HEK293 (cell line): ENCODE measurements around the gene TGIF1.
A peak's percentile ranks its signal among the peaks of the same experiment; 100 is the strongest.

ENCODE experiments used
- GLIS1 ChIP-seq: fragments of 450-650 bp; formaldehyde crosslinking; IDR thresholded peaks from 2 replicates; pipeline ENCODE4 v1.5.1; 2016; ENCODE audit warnings: missing biosample characterization, missing genetic modification characterization
- INSM2 ChIP-seq: fragments of 450-650 bp; formaldehyde crosslinking; IDR thresholded peaks from 2 replicates; pipeline ENCODE4 v1.5.1; 2016; ENCODE audit warnings: missing biosample characterization, missing genetic modification characterization
- KLF1 ChIP-seq: fragments of 450-650 bp; formaldehyde crosslinking; IDR thresholded peaks from 2 replicates; pipeline ENCODE4 v1.5.1; 2016; ENCODE audit warnings: missing biosample characterization, missing genetic modification characterization
- MEIS1 ChIP-seq: sonication (generic); formaldehyde crosslinking; IDR thresholded peaks from 2 replicates; pipeline ENCODE4 v1.8.1; 2022; ENCODE audit warnings: missing genetic modification reagents, mild to moderate bottlenecking, borderline replicate concordance
- MYNN ChIP-seq: fragments of 450-650 bp; formaldehyde crosslinking; IDR thresholded peaks from 2 replicates; pipeline ENCODE4 v1.5.1; 2016; ENCODE audit warnings: missing biosample characterization, missing genetic modification characterization, borderline replicate concordance
- OSR2 ChIP-seq: fragments of 450-650 bp; formaldehyde crosslinking; IDR thresholded peaks from 2 replicates; pipeline ENCODE4 v1.5.1; 2016; ENCODE audit warnings: missing biosample characterization, missing genetic modification characterization
- PATZ1 ChIP-seq: fragments of 450-650 bp; formaldehyde crosslinking; IDR thresholded peaks from 2 replicates; pipeline ENCODE4 v1.5.1; 2016; ENCODE audit warnings: missing biosample characterization, missing genetic modification characterization
- PRDM1 ChIP-seq: fragments of 450-650 bp; formaldehyde crosslinking; IDR thresholded peaks from 2 replicates; pipeline ENCODE4; 2016; ENCODE audit warnings: missing biosample characterization, missing genetic modification characterization
- SCRT1 ChIP-seq: fragments of 450-650 bp; formaldehyde crosslinking; IDR thresholded peaks from 2 replicates; pipeline ENCODE4 v1.5.1; 2016; ENCODE audit warnings: missing biosample characterization, missing genetic modification characterization, borderline replicate concordance
- SP7 ChIP-seq: fragments of 450-650 bp; formaldehyde crosslinking; IDR thresholded peaks from 2 replicates; pipeline ENCODE4 v1.5.1; 2016; ENCODE audit warnings: missing biosample characterization, missing genetic modification characterization
- WT1 ChIP-seq: fragments of 450-650 bp; formaldehyde crosslinking; IDR thresholded peaks from 2 replicates; pipeline ENCODE4 v1.5.1; 2016; ENCODE audit warnings: missing biosample characterization, missing genetic modification characterization
- ZBTB10 ChIP-seq: fragments of 450-650 bp; formaldehyde crosslinking; IDR thresholded peaks from 2 replicates; pipeline ENCODE4 v1.5.1; 2016; ENCODE audit warnings: missing biosample characterization, missing genetic modification characterization
- ZBTB48 ChIP-seq: fragments of 450-650 bp; formaldehyde crosslinking; IDR thresholded peaks from 2 replicates; pipeline ENCODE4 v1.5.1; 2016; ENCODE audit warnings: missing biosample characterization, missing genetic modification characterization
- ZFHX2 ChIP-seq: fragments of 450-650 bp; formaldehyde crosslinking; conservative IDR thresholded peaks from 2 replicates; pipeline ENCODE4 v1.5.1; 2016; ENCODE audit warnings: missing biosample characterization, missing genetic modification characterization
- ZNF121 ChIP-seq: fragments of 450-650 bp; formaldehyde crosslinking; IDR thresholded peaks from 2 replicates; pipeline ENCODE4 v1.5.1; 2016; ENCODE audit warnings: missing biosample characterization, missing genetic modification characterization
- ZNF16 ChIP-seq: fragments of 450-650 bp; formaldehyde crosslinking; IDR thresholded peaks from 2 replicates; pipeline ENCODE4 v1.5.1; 2016; ENCODE audit warnings: low read depth, missing biosample characterization, missing genetic modification characterization
- ZNF221 ChIP-seq: fragments of 450-650 bp; formaldehyde crosslinking; IDR thresholded peaks from 2 replicates; pipeline ENCODE4 v1.5.1; 2017; ENCODE audit warnings: missing biosample characterization, missing genetic modification characterization, borderline replicate concordance
- ZNF266 ChIP-seq: fragments of 450-650 bp; formaldehyde crosslinking; IDR thresholded peaks from 2 replicates; pipeline ENCODE4 v1.5.1; 2016; ENCODE audit warnings: missing biosample characterization, missing genetic modification characterization, low read depth
- ZNF274 ChIP-seq, 2 experiments: fragments of 200-500 bp in 1 of 2; fragments of 450-650 bp in 1 of 2; sonication (Bioruptor generic) in 1 of 2; formaldehyde crosslinking in 1 of 2; IDR thresholded peaks; 2 replicates each; pipeline versions ENCODE4 v1.5.1 to v1.6.1; 2014 to 2016; ENCODE audit warnings: borderline replicate concordance in 1 of 2, inconsistent platforms in 1 of 2, low read length in 1 of 2, missing biosample characterization in 1 of 2, missing genetic modification characterization in 1 of 2
- ZNF311 ChIP-seq: fragments of 450-650 bp; formaldehyde crosslinking; IDR thresholded peaks from 2 replicates; pipeline ENCODE4 v1.5.1; 2017; ENCODE audit warnings: missing biosample characterization, missing genetic modification characterization, borderline replicate concordance
- ZNF366 ChIP-seq: fragments of 450-650 bp; formaldehyde crosslinking; conservative IDR thresholded peaks from 2 replicates; pipeline ENCODE4 v1.5.1; 2016; ENCODE audit warnings: missing biosample characterization, missing genetic modification characterization
- ZNF449 ChIP-seq: fragments of 450-650 bp; formaldehyde crosslinking; IDR thresholded peaks from 2 replicates; pipeline ENCODE4 v1.5.1; 2017; ENCODE audit warnings: missing biosample characterization, mild to moderate bottlenecking, missing genetic modification characterization, moderate library complexity
- ZNF571 ChIP-seq: fragments of 450-650 bp; formaldehyde crosslinking; IDR thresholded peaks from 2 replicates; pipeline ENCODE4 v1.5.0; 2017; ENCODE audit warnings: missing biosample characterization, missing genetic modification characterization
- ZNF600 ChIP-seq: fragments of 450-650 bp; formaldehyde crosslinking; IDR thresholded peaks from 2 replicates; pipeline ENCODE4 v1.5.1; 2016; ENCODE audit warnings: missing biosample characterization, missing genetic modification characterization
- ZNF692 ChIP-seq: fragments of 450-650 bp; formaldehyde crosslinking; IDR thresholded peaks from 2 replicates; pipeline ENCODE4 v1.5.1; 2016; ENCODE audit warnings: missing biosample characterization, missing genetic modification characterization
- ZNF701 ChIP-seq: fragments of 450-650 bp; formaldehyde crosslinking; IDR thresholded peaks from 2 replicates; pipeline ENCODE4 v1.5.1; 2016; ENCODE audit warnings: missing biosample characterization, missing genetic modification characterization
- ZNF792 ChIP-seq: fragments of 450-650 bp; formaldehyde crosslinking; IDR thresholded peaks from 2 replicates; pipeline ENCODE4 v1.5.1; 2016; ENCODE audit warnings: missing biosample characterization, missing genetic modification characterization
- ZSCAN18 ChIP-seq: fragments of 450-650 bp; formaldehyde crosslinking; IDR thresholded peaks from 2 replicates; pipeline ENCODE4 v1.5.1; 2016; ENCODE audit warnings: missing biosample characterization, missing genetic modification characterization

The TGIF1 gene

GRCh38 chr18:3447895-3448837 is 1.8 kb upstream of the TGIF1 start (continued):
- TF ChIP-seq ZSCAN18 (tag by site-specific recombination): no peak
- no peak for TF ChIP-seq ZNF792 (tag by site-specific recombination)
- TF ChIP-seq KLF1 (tag by site-specific recombination): peak; percentile 67
- TF ChIP-seq ZNF311 (tag by site-specific recombination): no peak
- TF ChIP-seq ZNF692 (tag by site-specific recombination): peak; percentile 36; the same call in 1 of the 2 replicates
- peak; percentile 88 for TF ChIP-seq ZFHX2 (tag by site-specific recombination)
- no peak for TF ChIP-seq ZNF266 (tag by site-specific recombination)
- peak; percentile 100 for TF ChIP-seq PATZ1 (tag by site-specific recombination)
- TF ChIP-seq PRDM1 (tag by site-specific recombination): no peak
- 0 out of 2 replicates have a peak, but pooled peaks have one; percentile 12 for TF ChIP-seq ZNF449 (tag by site-specific recombination)
- TF ChIP-seq OSR2 (tag by site-specific recombination): peak; percentile 66; the same call in 1 of the 2 replicates
- no peak for TF ChIP-seq ZNF221 (tag by site-specific recombination)
- TF ChIP-seq SCRT1 (tag by site-specific recombination): no peak
- TF ChIP-seq ZNF571: no peak
- TF ChIP-seq ZNF16 (tag by site-specific recombination): no peak
- TF ChIP-seq SP7 (tag by site-specific recombination): peak; percentile 81
- no peak for TF ChIP-seq ZNF274 (IDR thresholded peaks at IDR 0.05; ENCODE audit: low read length)
- TF ChIP-seq ZNF274 (tag by site-specific recombination; IDR thresholded peaks at IDR 0.05; ENCODE audit: borderline replicate concordance): no peak
- no peak for TF ChIP-seq ZNF701 (tag by site-specific recombination)
- TF ChIP-seq ZNF121 (tag by site-specific recombination): no peak
- TF ChIP-seq INSM2 (tag by site-specific recombination): no peak
- peak; percentile 97 for TF ChIP-seq ZBTB10
- peak; percentile 47; the same call in 1 of the 2 replicates for TF ChIP-seq ZBTB48
- peak; percentile 69 for TF ChIP-seq WT1 (tag by site-specific recombination)
- TF ChIP-seq GLIS1 (tag by site-specific recombination): peak; percentile 90
- peak; percentile 87 for TF ChIP-seq ZNF600 (tag by site-specific recombination)
- no peak; the same call in 1 of the 2 replicates for TF ChIP-seq ZNF366 (tag by site-specific recombination)
- no peak for TF ChIP-seq MYNN
- no peak for TF ChIP-seq MEIS1 (CRISPR knock-in tag)
